PC-3 (cell line): ENCODE data around the gene UCN3.

Experiments used
- EZH2 ChIP-seq: fragments of 300-600 bp; sonication (generic); IDR thresholded peaks from one replicate; pipeline ENCODE4 v1.6.1; 2017; ENCODE audit warnings: antibody characterized with exemption, mild to moderate bottlenecking, low read length; ENCODE audit not compliant: unreplicated experiment
- EZH2phosphoT487 ChIP-seq: fragments of 300-600 bp; sonication (generic); IDR thresholded peaks from 2 replicates; pipeline ENCODE4 v1.6.1; 2018; ENCODE audit warnings: mild to moderate bottlenecking, antibody characterized with exemption, low read length, borderline replicate concordance
- TF ChIP-seq, protein P1 (sequence below): fragments of 300-600 bp; sonication (generic); conservative IDR thresholded peaks from 2 replicates; pipeline ENCODE4 v1.5.1; 2017; ENCODE audit warnings: antibody characterized with exemption, low read depth, mild to moderate bottlenecking, low read length

DNA sequence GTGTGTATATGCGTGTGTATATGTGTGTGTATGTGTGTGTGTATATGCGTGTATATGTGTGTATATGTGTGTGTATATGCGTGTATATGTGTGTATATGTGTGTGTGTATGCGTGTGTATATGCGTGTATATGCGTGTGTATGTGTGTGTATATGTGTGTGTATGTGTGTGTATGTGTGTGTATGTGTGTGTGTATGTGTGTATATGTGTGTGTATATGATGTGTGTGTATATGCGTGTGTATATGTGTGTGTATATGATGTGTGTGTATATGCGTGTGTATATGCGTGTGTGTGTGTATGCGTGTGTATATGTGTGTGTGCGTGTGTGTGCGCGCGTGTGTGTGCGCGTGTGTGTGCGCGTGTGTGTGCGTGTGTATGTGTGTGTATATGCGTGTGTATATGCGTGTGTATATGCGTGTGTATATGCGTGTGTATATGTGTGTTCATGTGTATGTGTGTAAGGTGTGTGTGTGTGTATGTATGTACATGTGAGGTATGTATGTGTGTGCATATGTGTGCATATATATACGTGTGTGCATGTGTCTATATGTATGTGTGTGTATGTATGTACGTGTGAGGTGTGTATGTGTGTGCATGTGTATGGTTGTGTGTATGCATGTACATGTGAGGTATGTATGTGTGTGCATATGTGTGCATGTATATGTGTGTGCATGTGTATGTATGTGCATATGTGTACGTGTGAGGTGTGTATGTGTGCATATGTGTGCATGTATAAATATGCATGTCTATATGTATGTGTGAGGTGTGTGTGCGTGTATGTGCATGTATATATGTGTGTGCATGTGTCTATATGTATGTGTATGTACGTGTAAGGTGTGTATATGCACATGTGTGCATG is 6.0 kb downstream of the UCN3 start:
- TF ChIP-seq, protein P1, sequence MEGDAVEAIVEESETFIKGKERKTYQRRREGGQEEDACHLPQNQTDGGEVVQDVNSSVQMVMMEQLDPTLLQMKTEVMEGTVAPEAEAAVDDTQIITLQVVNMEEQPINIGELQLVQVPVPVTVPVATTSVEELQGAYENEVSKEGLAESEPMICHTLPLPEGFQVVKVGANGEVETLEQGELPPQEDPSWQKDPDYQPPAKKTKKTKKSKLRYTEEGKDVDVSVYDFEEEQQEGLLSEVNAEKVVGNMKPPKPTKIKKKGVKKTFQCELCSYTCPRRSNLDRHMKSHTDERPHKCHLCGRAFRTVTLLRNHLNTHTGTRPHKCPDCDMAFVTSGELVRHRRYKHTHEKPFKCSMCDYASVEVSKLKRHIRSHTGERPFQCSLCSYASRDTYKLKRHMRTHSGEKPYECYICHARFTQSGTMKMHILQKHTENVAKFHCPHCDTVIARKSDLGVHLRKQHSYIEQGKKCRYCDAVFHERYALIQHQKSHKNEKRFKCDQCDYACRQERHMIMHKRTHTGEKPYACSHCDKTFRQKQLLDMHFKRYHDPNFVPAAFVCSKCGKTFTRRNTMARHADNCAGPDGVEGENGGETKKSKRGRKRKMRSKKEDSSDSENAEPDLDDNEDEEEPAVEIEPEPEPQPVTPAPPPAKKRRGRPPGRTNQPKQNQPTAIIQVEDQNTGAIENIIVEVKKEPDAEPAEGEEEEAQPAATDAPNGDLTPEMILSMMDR = no peak
- TF ChIP-seq EZH2phosphoT487 = no peak
- no peak for TF ChIP-seq EZH2
